DOHH2 (cell line): ENCODE results near the gene DTNB.
A peak's percentile ranks its signal among the peaks of the same experiment; 100 is the strongest.

Source experiments
- H3F3A ChIP-seq: fragments of 200-600 bp; sonication (generic), shearing (Covaris generic); 2 replicates; pipeline ENCODE4 v1.6.0; 2016; ENCODE audit warnings: antibody characterized with exemption, mild to moderate bottlenecking; ENCODE audit not compliant: control insufficient read depth, insufficient read depth
- H3K27ac ChIP-seq: fragments of 200-600 bp; sonication (generic); 2 replicates; pipeline ENCODE4 v1.5.1; 2014; ENCODE audit warnings: low read depth, mild to moderate bottlenecking, low read length, moderate library complexity
- H3K27me3 ChIP-seq: fragments of 200-600 bp; sonication (generic); 2 replicates; pipeline ENCODE4 v1.6.1; 2014; ENCODE audit warnings: mild to moderate bottlenecking, low read length, mixed read lengths; ENCODE audit not compliant: control insufficient read depth
- H3K36me3 ChIP-seq: fragments of 200-600 bp; sonication (generic); 2 replicates; pipeline ENCODE4 v1.6.1; 2014; ENCODE audit warnings: mild to moderate bottlenecking, low read length, moderate library complexity, mixed read lengths; ENCODE audit not compliant: control insufficient read depth
- H3K4me1 ChIP-seq: fragments of 200-600 bp; sonication (generic); 2 replicates; pipeline ENCODE4 v1.6.1; 2014; ENCODE audit warnings: mild to moderate bottlenecking, low read length, mixed read lengths; ENCODE audit not compliant: control insufficient read depth
- H3K4me2 ChIP-seq: fragments of 200-600 bp; sonication (generic); 2 replicates; pipeline ENCODE4 v1.6.0; 2014; ENCODE audit warnings: mild to moderate bottlenecking, low read length, moderate library complexity
- H3K4me3 ChIP-seq: fragments of 200-600 bp; sonication (generic); 2 replicates; pipeline ENCODE4 v1.5.1; 2014; ENCODE audit warnings: mild to moderate bottlenecking, low read length, mixed read lengths
- H3K79me2 ChIP-seq: fragments of 200-600 bp; sonication (generic); 2 replicates; pipeline ENCODE4 v1.6.1; 2014; ENCODE audit warnings: mild to moderate bottlenecking, low read length, mixed read lengths; ENCODE audit not compliant: control insufficient read depth
- H3K9me2 ChIP-seq: fragments of 200-600 bp; sonication (generic); replicated peaks from 2 replicates; pipeline ENCODE4 v1.6.1; 2014; ENCODE audit warnings: mild to moderate bottlenecking, low read length, mixed read lengths; ENCODE audit not compliant: control insufficient read depth
- H3K9me3 ChIP-seq: fragments of 200-600 bp; sonication (generic); 2 replicates; pipeline ENCODE4 v1.6.1; 2014; ENCODE audit warnings: antibody characterized with exemption, low read length, mixed read lengths; ENCODE audit not compliant: control insufficient read depth, insufficient read depth
- H4K20me1 ChIP-seq: fragments of 200-600 bp; sonication (generic); 2 replicates; pipeline ENCODE4 v1.6.0; 2014; ENCODE audit warnings: low read depth, mild to moderate bottlenecking, antibody characterized with exemption, low read length, moderate library complexity; ENCODE audit not compliant: control insufficient read depth, insufficient read depth
- CTCF ChIP-seq: fragments of 200-600 bp; sonication (generic); IDR thresholded peaks from one replicate; pipeline ENCODE4 v1.5.1; 2014; ENCODE audit warnings: antibody characterized with exemption, mild to moderate bottlenecking, low read depth, low read length; ENCODE audit not compliant: poor library complexity, severe bottlenecking
- EZH2phosphoT487 ChIP-seq: fragments of 200-600 bp; sonication (generic); IDR thresholded peaks from 2 replicates; pipeline ENCODE4 v1.6.1; 2017; ENCODE audit warnings: borderline replicate concordance, mild to moderate bottlenecking, antibody characterized with exemption, low read length, moderate library complexity, mixed read lengths

DTNB gene

GRCh38 chr2:25398534-25398933 is 274.8 kb downstream of the DTNB start:
- Histone ChIP-seq H3K4me3 (no peak overlapping the region), H3K4me1 (peaks cover 60% of the 10 kb centered on the region), H3K79me2 (no peaks in the 10 kb centered on the region), H3K27ac (no peak overlapping the region), H3K27me3 (no peaks in the 10 kb centered on the region), H3K9me3 (no peaks in the 10 kb centered on the region), H3K4me2 (no peak overlapping the region), H3K36me3 (peaks cover 14% of the 10 kb centered on the region), H4K20me1 (no peaks in the 10 kb centered on the region), H3F3A (peaks cover 30% of the 10 kb centered on the region), H3K9me2 (no peaks in the 10 kb centered on the region)
- TF ChIP-seq CTCF (no peak), EZH2phosphoT487 (no peak)

DNA sequence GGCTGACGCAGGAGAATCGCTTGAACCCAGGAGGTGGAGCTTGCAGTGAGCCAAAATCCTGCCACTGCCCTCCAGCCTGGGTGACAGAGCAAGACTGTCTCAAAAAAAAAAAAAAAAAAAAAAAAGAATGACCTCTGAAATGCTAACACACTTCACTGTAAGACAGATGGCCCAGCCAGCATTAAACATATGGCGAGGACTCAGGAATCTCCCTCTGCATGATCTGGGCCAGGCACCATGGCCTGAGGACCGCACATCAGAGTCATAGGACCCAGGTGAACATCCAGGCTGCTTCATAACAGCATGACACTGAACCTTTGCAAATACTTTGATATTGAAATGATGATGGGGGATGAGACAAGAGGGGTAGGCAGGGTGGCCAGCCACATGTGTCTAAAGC is 275.6 kb downstream of the DTNB start:
- Histone ChIP-seq H3K4me3 (no peak overlapping the region), H3K27ac (no peak overlapping the region), H3K36me3 (peaks cover 14% of the 10 kb centered on the region), H3K4me2 (no peak overlapping the region), H3K79me2 (no peaks in the 10 kb centered on the region), H3K4me1 (peaks cover 52% of the 10 kb centered on the region), H3K27me3 (no peaks in the 10 kb centered on the region), H3F3A (peaks cover 23% of the 10 kb centered on the region), H3K9me2 (no peaks in the 10 kb centered on the region), H4K20me1 (no peaks in the 10 kb centered on the region), H3K9me3 (no peaks in the 10 kb centered on the region)
- TF ChIP-seq CTCF (no peak), EZH2phosphoT487 (no peak)

GRCh38 chr2:25389161-25389560 is 284.2 kb downstream of the DTNB start:
- Histone ChIP-seq H3F3A (no peaks in the 10 kb centered on the region), H3K4me1 (peaks cover 28% of the 10 kb centered on the region), H4K20me1 (no peaks in the 10 kb centered on the region), H3K27ac (no peak overlapping the region), H3K9me3 (no peaks in the 10 kb centered on the region), H3K4me3 (peak overlapping the region; percentile 64; the same call in 1 of the 2 replicates), H3K9me2 (no peaks in the 10 kb centered on the region), H3K4me2 (peak overlapping the region; percentile 76), H3K79me2 (no peaks in the 10 kb centered on the region), H3K27me3 (no peaks in the 10 kb centered on the region), H3K36me3 (no peaks in the 10 kb centered on the region)
- TF ChIP-seq EZH2phosphoT487 = no peak
- TF ChIP-seq CTCF = no peak
